G401.6 (cell line): ENCODE data around the gene CYTH3.
"Not testable (repeated sequence)": the region's sequence is repeated elsewhere in the genome, so short reads cannot be mapped to it uniquely, and the experiment has no call there.

Experiments
- FAIRE-seq: peaks from 2 replicates; lab custom pipeline; 2012; peaks lifted over from hg19 to GRCh38; lab: Jason Lieb, UNC

Gene CYTH3

DNA sequence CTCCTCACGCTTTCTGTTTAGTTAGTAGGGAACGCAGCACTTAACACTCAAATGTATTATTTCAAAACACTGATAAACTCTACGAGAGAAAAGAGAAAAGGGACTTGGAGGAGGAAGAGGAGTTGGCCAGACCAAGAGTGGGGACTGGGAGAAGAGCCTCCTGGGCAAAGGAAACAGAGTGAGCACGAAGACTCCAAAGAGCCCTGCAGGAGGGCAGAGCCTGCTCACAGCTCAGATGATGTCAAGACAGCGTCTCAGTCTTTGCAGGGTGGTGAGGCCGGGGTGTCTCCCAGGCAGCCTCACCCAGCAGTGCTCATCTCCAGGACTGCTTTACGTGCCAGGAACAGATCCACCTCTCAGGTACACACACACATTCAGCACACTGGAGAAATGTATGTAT lies 41.2 kb downstream of the CYTH3 start:
- FAIRE-seq = no peak

DNA sequence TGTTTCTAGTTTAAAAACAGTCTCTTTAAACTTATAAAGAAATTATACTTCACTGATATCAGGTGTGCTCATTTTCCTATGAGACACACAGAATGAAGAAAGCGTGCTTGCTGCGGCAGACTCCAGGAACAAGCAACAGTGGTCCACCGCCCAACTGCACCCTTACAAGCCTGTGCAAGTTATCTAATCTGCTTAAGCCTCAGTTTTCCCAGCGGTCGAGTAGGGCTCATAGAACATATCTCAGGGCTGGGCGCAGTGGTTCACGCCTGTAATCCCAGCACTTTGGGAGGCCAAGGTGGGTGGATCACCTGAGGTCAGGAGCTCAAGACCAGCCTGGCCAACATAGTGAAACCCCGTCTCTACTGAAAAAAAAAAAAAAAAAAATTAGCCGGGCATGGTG lies 43.1 kb downstream of the CYTH3 start:
- FAIRE-seq = not testable (repeated sequence)

DNA sequence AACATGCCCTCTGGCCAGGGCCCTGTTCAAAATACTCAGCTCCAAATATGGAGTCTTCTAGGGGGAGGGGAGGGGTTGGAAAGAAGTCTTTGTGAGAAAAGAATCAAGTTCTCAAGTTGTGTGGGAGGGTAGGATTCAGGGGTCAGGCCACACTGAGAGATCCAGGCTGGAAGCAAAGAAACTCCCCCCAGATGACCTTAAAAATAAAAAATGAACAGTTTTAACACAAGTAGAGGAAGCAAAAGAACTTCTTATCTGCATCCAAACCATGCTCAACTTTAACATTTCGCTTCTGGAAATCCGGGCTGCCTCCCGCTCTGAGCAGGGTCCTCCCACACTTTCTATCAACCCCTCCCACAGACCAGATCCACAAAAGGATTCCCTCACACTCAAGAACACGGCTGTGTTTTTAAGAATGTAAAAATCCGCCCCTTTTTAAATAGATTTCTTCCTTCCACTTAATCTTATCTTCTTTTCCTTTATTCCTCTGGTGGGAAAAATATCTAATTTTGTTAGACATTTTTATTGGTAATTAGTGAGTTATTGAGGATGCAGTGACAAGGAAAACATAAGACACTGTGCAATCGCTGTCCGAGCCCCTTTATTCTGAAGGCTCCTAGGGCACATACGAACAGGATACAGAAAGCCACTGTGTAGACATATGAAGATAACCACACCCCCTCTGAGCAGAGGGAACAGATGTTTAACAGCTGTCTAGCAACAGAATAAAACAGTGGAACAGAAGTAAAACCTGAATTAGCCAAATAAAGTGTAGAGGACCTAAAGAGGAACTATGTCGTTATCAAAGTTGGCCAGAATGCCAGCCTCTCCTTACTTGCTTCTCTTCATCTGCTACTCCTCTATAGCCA lies 43.8 kb downstream of the CYTH3 start:
- no peak for FAIRE-seq

DNA sequence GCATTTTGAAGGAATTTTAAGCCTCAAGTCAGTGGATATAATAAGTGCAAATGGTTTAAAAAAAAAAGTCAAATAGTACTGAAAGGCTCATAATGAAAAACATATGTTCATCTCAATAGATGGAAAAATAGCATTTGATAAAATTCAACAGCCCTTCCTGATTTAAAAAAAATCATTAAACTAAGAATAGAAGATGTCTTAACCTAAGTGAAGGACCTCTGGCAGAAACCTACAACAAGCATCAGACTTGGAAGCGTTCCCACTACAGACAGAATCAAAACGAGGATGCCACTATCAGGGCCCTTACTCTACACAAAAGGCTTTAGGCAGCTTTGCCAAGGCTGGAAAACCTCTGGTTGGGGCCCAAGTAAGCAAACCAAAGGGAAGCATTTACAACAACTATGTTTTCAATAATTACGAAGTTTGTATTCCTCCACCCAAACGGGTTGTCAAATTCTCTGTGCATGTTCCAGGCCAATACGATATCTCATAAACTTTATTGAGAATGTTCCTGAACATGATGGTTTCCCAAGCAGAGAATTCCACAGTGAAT lies 45.1 kb downstream of the CYTH3 start:
- FAIRE-seq = peak; percentile 28

GRCh38 chr7:6226194-6226799 lies 46.1 kb downstream of the CYTH3 start:
- no peak for FAIRE-seq

DNA sequence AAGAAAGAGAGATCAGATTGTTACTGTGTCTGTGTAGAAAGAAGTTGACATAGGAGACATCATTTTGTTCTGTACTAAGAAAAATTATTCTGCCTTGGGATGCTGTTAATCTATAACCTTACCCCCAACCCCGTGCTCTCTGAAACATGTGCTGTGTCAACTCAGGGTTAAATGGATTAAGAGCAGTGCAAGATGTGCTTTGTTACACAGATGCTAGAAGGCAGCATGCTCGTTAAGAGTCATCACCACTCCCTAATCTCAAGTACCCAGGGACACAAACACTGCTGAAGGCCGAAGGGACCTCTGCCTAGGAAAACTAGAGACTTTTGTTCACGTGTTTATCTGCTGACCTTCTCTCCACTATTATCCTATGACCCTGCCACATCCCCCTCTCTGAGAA lies 49.0 kb downstream of the CYTH3 start:
- not testable (repeated sequence) for FAIRE-seq

GRCh38 chr7:6223010-6223409 lies 49.4 kb downstream of the CYTH3 start:
- FAIRE-seq = not testable (repeated sequence)

DNA sequence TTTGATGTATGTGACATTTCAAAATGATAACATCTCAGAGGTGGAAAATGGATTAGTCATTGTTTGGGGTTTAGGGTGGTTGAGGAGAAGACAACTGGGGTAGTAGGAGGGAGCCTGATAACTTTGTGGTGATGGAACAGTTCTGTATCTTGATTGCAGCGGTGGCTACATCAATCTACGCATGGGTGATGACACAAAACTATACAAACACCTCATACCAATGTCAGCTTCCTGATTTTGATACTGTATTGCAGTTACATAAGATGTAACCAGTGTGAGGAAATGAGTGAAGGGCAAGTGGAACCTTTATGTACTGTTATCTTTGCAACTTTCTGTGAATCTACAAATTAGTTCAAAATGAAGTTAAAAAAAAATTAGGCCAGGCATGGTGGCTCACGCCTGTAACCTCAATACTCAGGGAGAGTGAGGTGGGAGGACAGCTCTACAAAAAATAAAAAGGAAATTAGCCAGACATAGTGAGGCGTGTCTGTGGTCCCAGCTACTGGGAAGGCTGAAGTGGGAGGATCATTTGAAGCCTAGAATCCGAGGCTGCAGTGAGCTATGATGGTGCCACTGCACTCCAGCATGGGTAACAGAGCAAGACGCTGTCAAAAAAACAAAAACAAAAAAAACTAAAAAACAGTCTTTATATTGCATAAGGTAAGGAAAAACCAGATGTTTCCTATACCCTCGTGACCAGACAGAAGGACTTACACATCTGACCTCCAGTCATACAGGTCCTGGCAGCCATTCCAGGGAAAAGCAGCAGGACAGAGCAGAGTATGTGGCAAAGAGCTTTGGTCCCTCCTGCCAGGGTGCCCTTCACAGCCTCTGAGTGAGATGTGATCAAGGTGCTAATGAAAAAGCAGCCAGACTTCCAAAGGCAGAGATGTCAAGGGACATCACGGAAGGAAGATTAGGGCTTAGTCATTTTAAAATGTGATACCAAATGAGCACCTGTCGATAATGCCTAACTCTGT lies 50.8 kb downstream of the CYTH3 start:
- FAIRE-seq = no peak

DNA sequence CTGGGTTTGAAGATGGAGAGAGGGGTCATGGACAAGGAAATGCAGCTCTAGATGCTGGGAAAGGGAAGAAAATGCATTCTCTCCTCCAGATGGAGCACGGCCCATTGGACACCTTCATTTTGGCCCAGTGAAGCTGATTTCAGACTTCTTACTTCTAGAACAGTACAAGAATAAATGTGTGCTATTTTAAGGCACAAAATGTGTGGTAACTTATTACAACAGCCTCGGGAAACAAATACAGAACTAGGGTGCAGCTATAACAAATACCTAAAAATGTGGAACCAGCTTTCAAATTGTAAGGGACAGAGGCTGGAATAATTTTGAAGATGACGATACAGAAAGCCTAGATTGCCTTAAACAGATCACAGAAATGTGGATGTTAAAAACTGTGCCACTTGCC lies 54.1 kb downstream of the CYTH3 start:
- no peak for FAIRE-seq

DNA sequence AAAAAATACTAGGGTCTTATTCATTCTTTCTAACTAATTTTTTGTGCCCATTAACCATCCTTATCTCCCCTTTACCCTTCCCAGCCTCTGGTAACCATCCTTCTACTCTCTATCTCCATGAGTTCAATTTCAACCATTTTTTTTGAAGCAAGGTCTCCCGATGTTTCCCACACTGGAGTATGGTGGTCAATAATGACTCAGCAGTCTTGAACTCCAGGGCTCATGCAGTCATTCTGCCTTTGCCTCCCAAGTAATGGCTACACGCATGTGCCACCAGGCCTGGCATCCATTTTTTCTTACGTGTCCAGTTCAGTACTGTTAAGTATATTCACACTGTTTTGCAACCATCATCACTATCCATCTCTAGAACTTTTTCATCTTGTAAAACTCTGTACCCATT lies 60.4 kb downstream of the CYTH3 start:
- no peak for FAIRE-seq

DNA sequence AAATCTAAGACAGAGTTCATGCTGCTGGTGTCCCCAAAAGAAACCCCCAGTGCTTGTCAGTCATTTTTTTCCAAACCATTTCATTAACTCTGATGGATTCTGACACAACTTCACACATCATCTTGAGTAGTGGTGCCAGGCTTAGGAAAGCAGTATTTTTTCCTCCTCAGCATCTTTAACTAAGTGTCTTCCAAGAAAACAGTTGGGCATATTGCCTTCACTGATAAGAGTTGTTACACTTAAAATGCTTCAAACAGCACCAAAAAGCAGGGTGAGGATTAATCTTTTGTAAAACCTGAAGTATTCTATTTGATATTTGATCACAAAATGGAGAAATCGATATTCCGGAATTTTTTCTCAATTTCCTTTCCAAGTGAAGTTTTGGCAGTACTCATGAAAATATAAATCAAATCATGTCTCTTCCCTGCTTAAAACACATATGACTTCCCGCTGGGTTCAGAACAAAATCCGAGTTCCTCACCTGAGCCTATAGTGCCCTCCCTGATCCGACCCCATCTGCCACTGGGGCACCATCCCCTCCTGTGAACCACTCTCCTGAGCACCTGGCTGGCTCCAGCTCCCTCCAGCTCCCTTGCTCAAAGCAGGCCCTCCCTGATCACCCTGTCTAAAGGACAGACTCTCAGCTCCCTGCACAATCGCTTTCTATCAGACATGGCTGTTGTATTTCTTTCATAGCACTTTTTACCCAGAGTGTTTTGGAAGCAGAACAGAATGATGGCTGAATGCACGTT lies 61.6 kb downstream of the CYTH3 start:
- no peak for FAIRE-seq

- no peak for FAIRE-seq
These were observed 63.1 kb downstream of the CYTH3 start for GRCh38 chr7:6209340-6209739.

GRCh38 chr7:6208573-6209328 lies 63.7 kb downstream of the CYTH3 start:
- no peak for FAIRE-seq

DNA sequence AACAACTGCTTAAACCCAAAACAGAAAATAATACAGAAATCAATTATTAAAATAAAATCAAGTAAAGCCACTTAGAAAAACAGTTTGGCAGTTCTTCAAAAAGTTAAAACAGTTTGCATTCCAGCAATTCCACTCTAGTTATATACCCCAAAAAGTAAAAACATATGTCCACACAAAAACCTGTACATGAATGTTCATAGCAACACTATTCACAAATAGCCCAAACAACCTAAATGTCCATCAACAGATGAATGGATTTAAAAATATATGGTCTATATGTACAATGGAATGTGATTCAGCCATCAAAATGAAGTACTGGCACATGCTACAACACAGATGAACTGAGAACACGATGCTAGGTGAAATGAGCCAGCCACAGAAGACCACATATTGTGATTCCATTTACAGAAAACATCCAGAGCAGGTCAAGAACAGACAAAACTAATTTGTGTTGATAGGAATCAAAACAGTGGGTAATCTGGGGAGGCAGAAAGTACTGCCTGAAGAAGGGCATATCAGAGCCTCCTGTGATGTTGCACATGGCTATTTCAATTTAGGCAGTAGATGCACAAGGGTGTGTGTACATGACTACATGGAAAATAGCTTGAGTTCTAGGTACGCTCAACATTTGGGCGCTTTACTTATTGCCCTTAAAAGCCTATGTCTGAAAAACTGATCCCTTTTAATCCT lies 66.3 kb downstream of the CYTH3 start:
- FAIRE-seq = peak; percentile 65

DNA sequence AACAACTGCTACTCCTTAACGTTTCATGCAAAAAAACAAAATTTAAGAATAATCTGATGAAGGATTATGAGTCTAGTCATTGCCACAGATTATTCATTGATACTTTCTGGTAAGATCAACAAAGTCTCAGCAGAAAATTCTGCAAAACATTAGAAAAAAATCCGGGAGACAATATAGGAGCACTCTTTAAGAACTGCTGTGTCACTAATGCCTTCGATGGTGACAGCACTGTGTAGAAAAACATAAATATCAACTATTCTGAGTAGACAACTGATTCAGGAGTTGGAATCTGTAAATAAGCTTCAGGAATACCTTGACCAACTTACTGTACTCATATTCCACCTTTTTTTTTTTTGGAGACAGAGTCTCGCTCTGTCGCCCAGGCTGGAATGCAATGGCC lies 69.0 kb downstream of the CYTH3 start:
- no peak for FAIRE-seq

DNA sequence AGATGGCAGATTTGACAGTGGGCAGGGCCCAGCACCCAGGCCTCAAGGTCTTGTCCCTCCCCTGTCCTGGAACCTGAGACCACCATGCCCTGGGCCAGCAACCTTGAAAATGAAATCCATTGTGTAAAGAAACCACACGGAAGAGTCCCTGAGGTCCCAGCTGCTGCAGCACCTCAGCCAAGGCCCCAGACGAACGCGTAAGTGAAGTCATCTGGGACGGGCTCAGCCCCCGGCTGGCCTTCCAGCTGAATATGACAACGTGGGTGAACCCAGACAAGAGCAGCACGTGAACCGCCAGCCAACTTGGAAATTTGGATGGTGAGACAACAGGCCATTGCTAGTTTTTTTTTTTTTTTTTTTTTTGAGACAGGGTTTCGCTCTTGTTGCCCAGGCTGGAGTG lies 70.3 kb downstream of the CYTH3 start:
- FAIRE-seq = no peak

DNA sequence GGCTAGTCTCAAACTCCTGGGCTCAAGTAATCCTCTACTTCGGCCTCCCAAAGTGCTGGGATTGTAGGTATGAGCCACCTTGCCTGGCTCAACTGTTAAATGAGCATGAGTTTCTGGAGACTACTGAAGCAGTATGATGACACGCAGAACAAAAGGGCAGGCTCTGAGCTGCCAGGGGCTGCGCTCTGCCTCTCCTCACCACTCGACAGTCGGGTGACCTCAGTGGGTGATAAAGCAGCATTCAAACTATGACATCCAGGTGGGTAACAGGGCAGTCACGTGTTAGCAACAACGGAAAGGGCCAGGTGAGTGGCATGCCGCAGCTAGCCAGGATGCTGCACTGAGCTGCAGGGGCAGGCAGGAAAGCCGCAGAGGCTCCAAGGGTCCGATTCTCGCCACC lies 71.5 kb downstream of the CYTH3 start:
- no peak for FAIRE-seq

GRCh38 chr7:6198689-6199595 lies 73.5 kb downstream of the CYTH3 start:
- FAIRE-seq = no peak
